A673 (cell line): ENCODE data around the gene MRPS10.

Experiments
- CTCF ChIP-seq: fragments of 300-800, 200-600 bp; sonication (generic); conservative IDR thresholded peaks from 2 replicates; pipeline ENCODE4 v1.5.1; 2017; ENCODE audit warnings: low read depth, mild to moderate bottlenecking, antibody characterized with exemption, low read length, moderate library complexity, mixed read lengths
- EZH2 ChIP-seq: fragments of 200-600 bp; sonication (generic); IDR thresholded peaks from 2 replicates; pipeline ENCODE4 v1.6.1; 2017; ENCODE audit warnings: borderline replicate concordance, low read depth, mild to moderate bottlenecking, mixed read lengths, antibody characterized with exemption, low read length; ENCODE audit not compliant: poor library complexity, severe bottlenecking

GRCh38 chr6:42255050-42255449 lies 37.4 kb upstream of the MRPS10 start:
- TF ChIP-seq CTCF: no peak
- TF ChIP-seq EZH2: no peak
